ENCODE measurements around the gene TDRD9. TPM values are rescaled to one million over a fixed set of nuclear protein-coding genes. Genes with fewer than 3 reads are reported as not detected.

TDRD9 gene
- total RNA-seq, 1 experiment from 2014 or later = not detected

DNA sequence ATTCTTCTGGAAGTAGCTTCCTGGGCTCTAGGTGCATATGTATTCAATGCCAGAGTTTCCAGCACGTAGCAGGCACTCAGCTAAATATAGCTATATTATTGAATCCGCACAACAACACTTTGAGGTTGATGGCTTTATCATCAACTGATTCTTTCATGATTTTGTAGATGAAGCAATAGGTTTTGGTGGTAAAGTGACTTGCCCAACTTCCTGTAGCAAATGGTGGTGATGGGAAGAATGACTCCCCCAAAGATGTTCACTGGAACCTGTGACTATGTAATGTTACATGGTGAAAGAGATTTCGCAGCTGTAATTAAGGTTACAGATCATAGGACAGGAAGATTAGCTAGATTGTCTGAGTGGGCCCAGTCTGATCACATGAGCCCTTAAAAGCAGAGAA, 3.2 kb downstream of the TDRD9 start:
- Histone ChIP-seq H3K27me3 (replicated peaks; ENCODE audit: insufficient read depth, low read depth, low read length, poor library complexity) (no peaks in the 10 kb centered on the region), H3K4me3 (ENCODE audit: low read depth, low read length, poor library complexity, severe bottlenecking) (no peak overlapping the region), H3K4me1 (ENCODE audit: insufficient read depth, low read length, poor library complexity, severe bottlenecking) (no peaks in the 10 kb centered on the region), H3K9me3 (ENCODE audit: low read depth, low read length, poor library complexity, severe bottlenecking) (no peaks in the 10 kb centered on the region), H3K27ac (ENCODE audit: low read depth, low read length, poor library complexity, severe bottlenecking) (no peak overlapping the region), H3K36me3 (ENCODE audit: insufficient read depth, low read length, poor library complexity, severe bottlenecking) (no peaks in the 10 kb centered on the region)
- no peak for DNase-seq (ENCODE audit: low spot score)
- ChIA-PET POLR2A (ENCODE audit: low non-redundant PET) (no interaction called here), CTCF (no interaction called here)
- no TSS peak for BruUV-seq (replicated peaks)
- intact Hi-C loops (cut with micrococcal nuclease; ENCODE audit: unreplicated experiment) = no loop called here
- no peak for TF ChIP-seq EZH2 (IDR thresholded peaks at IDR 0.05; ENCODE audit: borderline replicate concordance, low read depth, low read length, poor library complexity, severe bottlenecking)
- TF ChIP-seq, protein P1, sequence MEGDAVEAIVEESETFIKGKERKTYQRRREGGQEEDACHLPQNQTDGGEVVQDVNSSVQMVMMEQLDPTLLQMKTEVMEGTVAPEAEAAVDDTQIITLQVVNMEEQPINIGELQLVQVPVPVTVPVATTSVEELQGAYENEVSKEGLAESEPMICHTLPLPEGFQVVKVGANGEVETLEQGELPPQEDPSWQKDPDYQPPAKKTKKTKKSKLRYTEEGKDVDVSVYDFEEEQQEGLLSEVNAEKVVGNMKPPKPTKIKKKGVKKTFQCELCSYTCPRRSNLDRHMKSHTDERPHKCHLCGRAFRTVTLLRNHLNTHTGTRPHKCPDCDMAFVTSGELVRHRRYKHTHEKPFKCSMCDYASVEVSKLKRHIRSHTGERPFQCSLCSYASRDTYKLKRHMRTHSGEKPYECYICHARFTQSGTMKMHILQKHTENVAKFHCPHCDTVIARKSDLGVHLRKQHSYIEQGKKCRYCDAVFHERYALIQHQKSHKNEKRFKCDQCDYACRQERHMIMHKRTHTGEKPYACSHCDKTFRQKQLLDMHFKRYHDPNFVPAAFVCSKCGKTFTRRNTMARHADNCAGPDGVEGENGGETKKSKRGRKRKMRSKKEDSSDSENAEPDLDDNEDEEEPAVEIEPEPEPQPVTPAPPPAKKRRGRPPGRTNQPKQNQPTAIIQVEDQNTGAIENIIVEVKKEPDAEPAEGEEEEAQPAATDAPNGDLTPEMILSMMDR (conservative IDR thresholded peaks at IDR 0.05; ENCODE audit: low read depth, low read length) = no peak

- CTCF ChIA-PET = no interaction called here
- Histone ChIP-seq H3K27me3 (replicated peaks; ENCODE audit: insufficient read depth, low read depth, low read length, poor library complexity) (peaks cover 2% of the 10 kb centered on the region), H3K4me1 (ENCODE audit: insufficient read depth, low read length, poor library complexity, severe bottlenecking) (no peaks in the 10 kb centered on the region), H3K36me3 (ENCODE audit: insufficient read depth, low read length, poor library complexity, severe bottlenecking) (no peaks in the 10 kb centered on the region), H3K4me3 (ENCODE audit: low read depth, low read length, poor library complexity, severe bottlenecking) (no peak overlapping the region), H3K27ac (ENCODE audit: low read depth, low read length, poor library complexity, severe bottlenecking) (no peak overlapping the region), H3K9me3 (ENCODE audit: low read depth, low read length, poor library complexity, severe bottlenecking) (no peaks in the 10 kb centered on the region)
- no TSS peak for BruUV-seq (replicated peaks)
- intact Hi-C loops (cut with micrococcal nuclease; ENCODE audit: unreplicated experiment) = no loop called here
- no peak for DNase-seq (ENCODE audit: low spot score)
- POLR2A ChIA-PET (ENCODE audit: low non-redundant PET) = no interaction called here
- no peak for TF ChIP-seq EZH2 (IDR thresholded peaks at IDR 0.05; ENCODE audit: borderline replicate concordance, low read depth, low read length, poor library complexity, severe bottlenecking)
- TF ChIP-seq, protein P1 (conservative IDR thresholded peaks at IDR 0.05; ENCODE audit: low read depth, low read length) = no peak
Observed at GRCh38 chr14:103932791-103933490, 4.7 kb downstream of the TDRD9 start.

DNA sequence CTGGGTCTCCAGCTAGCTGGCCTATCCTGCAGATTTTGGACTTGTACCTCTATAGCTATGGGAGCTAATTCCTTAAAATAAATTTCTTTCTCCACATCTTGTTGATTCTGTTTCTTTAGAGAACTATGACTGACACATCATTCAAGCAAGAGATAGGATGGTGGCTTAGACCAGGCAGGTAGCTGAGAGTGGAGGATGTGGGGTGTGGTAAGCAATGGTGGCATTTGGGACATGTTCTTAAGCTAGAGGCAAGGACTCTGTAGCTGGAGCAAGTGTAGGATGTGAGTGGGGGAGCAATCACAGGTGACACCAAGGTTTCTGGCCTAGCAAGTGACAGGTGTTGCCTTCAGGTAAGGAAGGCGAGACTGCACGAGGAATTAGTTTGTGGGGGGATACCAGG, 6.8 kb downstream of the TDRD9 start:
- Histone ChIP-seq H3K27ac (ENCODE audit: low read depth, low read length, poor library complexity, severe bottlenecking) (no peak overlapping the region), H3K4me3 (ENCODE audit: low read depth, low read length, poor library complexity, severe bottlenecking) (no peak overlapping the region), H3K4me1 (ENCODE audit: insufficient read depth, low read length, poor library complexity, severe bottlenecking) (no peaks in the 10 kb centered on the region), H3K27me3 (replicated peaks; ENCODE audit: insufficient read depth, low read depth, low read length, poor library complexity) (peaks cover 19% of the 10 kb centered on the region), H3K36me3 (ENCODE audit: insufficient read depth, low read length, poor library complexity, severe bottlenecking) (no peaks in the 10 kb centered on the region), H3K9me3 (ENCODE audit: low read depth, low read length, poor library complexity, severe bottlenecking) (no peaks in the 10 kb centered on the region)
- ChIA-PET POLR2A (ENCODE audit: low non-redundant PET) (no interaction called here), CTCF (no interaction called here)
- BruUV-seq (replicated peaks) = no TSS peak
- TF ChIP-seq, protein P1 (conservative IDR thresholded peaks at IDR 0.05; ENCODE audit: low read depth, low read length) = no peak
- TF ChIP-seq EZH2 (IDR thresholded peaks at IDR 0.05; ENCODE audit: borderline replicate concordance, low read depth, low read length, poor library complexity, severe bottlenecking) = no peak
- DNase-seq (ENCODE audit: low spot score) = no peak
- intact Hi-C loops (cut with micrococcal nuclease; ENCODE audit: unreplicated experiment) = no loop called here
